Neural crest cell (in vitro differentiated cells): ENCODE results near the gene HCN3. TPM values are rescaled to one million over a fixed set of nuclear protein-coding genes. Genes with fewer than 3 reads are reported as not detected.
"Not testable (repeated sequence)": the region's sequence is repeated elsewhere in the genome, so short reads cannot be mapped to it uniquely, and the experiment has no call there.

Experiments used
- DNase-seq: peaks from one replicate; pipeline ENCODE4 v3.0.0; 2021; ENCODE audit warnings: low read depth, mixed read lengths, low spot score
- H3K27ac Mint-ChIP-seq: one replicate; pipeline ENCODE4 v1.8.0; 2021; ENCODE audit warnings: mild to moderate bottlenecking, mixed read lengths; ENCODE audit not compliant: unreplicated experiment
- H3K27me3 Mint-ChIP-seq: 2 replicates; pipeline ENCODE4 v1.8.0; 2021; ENCODE audit warnings: low read depth, mild to moderate bottlenecking, mixed read lengths
- H3K36me3 Mint-ChIP-seq: 2 replicates; pipeline ENCODE4 v1.8.0; 2021; ENCODE audit warnings: low read depth, mild to moderate bottlenecking, mixed read lengths
- H3K4me1 Mint-ChIP-seq: 2 replicates; pipeline ENCODE4 v1.8.0; 2021; ENCODE audit warnings: mixed read lengths
- H3K4me3 Mint-ChIP-seq: one replicate; pipeline ENCODE4 v1.8.0; 2021; ENCODE audit warnings: mild to moderate bottlenecking, mixed read lengths
- H3K9me3 Mint-ChIP-seq: 2 replicates; pipeline ENCODE4 v1.8.0; 2021; ENCODE audit warnings: mixed read lengths
- CTCF ChIP-seq: fragments of 200-600 bp; sonication (generic); conservative IDR thresholded peaks from 2 replicates; pipeline ENCODE4 v1.5.0; 2021; ENCODE audit warnings: antibody characterized with exemption, mild to moderate bottlenecking
- total RNA-seq: library from RNA; stranded (reverse); gene quantifications from 2 replicates; pipeline ENCODE4 v1.2.1, GENCODE V29; 2021

The HCN3 gene
- total RNA-seq, 1 donor from 2014 or later: 20.8 TPM

- no peak overlapping the region for H3K27ac Mint-ChIP-seq
- peaks cover 35% of the 10 kb centered on the region for H3K4me1 Mint-ChIP-seq
- no peak for DNase-seq
- H3K36me3 Mint-ChIP-seq: no peaks in the 10 kb centered on the region
- H3K9me3 Mint-ChIP-seq: no peaks in the 10 kb centered on the region
- peak overlapping the region; percentile 89 for H3K4me3 Mint-ChIP-seq
- no peak for TF ChIP-seq CTCF
- peaks cover 11% of the 10 kb centered on the region for H3K27me3 Mint-ChIP-seq
These were observed 48.3 kb downstream of the HCN3 start for GRCh38 chr1:155325603-155325893.

GRCh38 chr1:155326020-155326526 is 48.8 kb downstream of the HCN3 start:
- H3K9me3 Mint-ChIP-seq: no peaks in the 10 kb centered on the region
- H3K4me3 Mint-ChIP-seq: peak overlapping the region; percentile 89
- peak overlapping the region; percentile 60 for H3K27ac Mint-ChIP-seq
- no peak for DNase-seq
- peaks cover 29% of the 10 kb centered on the region for H3K4me1 Mint-ChIP-seq
- H3K27me3 Mint-ChIP-seq: peaks cover 9% of the 10 kb centered on the region
- TF ChIP-seq CTCF: no peak
- H3K36me3 Mint-ChIP-seq: peaks cover 5% of the 10 kb centered on the region

DNA sequence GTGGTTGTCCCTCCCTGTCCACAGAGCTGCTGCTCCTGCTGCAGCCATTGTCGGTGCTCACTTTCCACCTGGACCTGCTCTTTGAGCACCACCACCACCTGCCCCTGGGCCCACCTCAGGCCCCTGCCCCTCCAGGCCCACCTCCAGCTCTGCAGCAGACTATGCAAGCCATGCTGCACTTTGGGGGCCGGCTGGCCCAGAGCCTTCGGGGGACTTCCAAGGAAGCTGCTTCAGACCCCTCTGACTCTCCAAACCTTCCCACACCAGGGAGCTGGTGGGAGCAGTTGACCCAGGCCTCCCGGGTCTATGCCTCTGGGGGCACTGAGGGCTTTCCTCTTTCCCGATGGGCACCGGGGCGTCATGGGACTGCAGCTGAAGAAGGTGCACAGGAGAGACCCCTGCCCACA is 49.4 kb downstream of the HCN3 start:
- Mint-ChIP-seq H3K27ac (no peak overlapping the region), H3K4me1 (peaks cover 24% of the 10 kb centered on the region), H3K27me3 (peaks cover 6% of the 10 kb centered on the region), H3K4me3 (peak overlapping the region; percentile 89), H3K9me3 (no peaks in the 10 kb centered on the region), H3K36me3 (peaks cover 7% of the 10 kb centered on the region)
- TF ChIP-seq CTCF: no peak
- DNase-seq: no peak

- Mint-ChIP-seq H3K27me3 (peaks cover 6% of the 10 kb centered on the region), H3K36me3 (peaks cover 7% of the 10 kb centered on the region), H3K4me1 (peaks cover 13% of the 10 kb centered on the region), H3K27ac (no peak overlapping the region), H3K4me3 (peak overlapping the region; percentile 80), H3K9me3 (no peaks in the 10 kb centered on the region)
- DNase-seq: no peak
- no peak for TF ChIP-seq CTCF
These were observed 50.7 kb downstream of the HCN3 start for GRCh38 chr1:155327981-155328380.

- DNase-seq, H3K9me3 Mint-ChIP-seq, H3K27ac Mint-ChIP-seq, H3K27me3 Mint-ChIP-seq, H3K36me3 Mint-ChIP-seq: not testable (repeated sequence)
- peaks cover 13% of the 10 kb centered on the region for H3K4me1 Mint-ChIP-seq
- peak overlapping the region; percentile 65 for H3K4me3 Mint-ChIP-seq
These were observed 51.6 kb downstream of the HCN3 start for GRCh38 chr1:155328856-155329255.

DNA sequence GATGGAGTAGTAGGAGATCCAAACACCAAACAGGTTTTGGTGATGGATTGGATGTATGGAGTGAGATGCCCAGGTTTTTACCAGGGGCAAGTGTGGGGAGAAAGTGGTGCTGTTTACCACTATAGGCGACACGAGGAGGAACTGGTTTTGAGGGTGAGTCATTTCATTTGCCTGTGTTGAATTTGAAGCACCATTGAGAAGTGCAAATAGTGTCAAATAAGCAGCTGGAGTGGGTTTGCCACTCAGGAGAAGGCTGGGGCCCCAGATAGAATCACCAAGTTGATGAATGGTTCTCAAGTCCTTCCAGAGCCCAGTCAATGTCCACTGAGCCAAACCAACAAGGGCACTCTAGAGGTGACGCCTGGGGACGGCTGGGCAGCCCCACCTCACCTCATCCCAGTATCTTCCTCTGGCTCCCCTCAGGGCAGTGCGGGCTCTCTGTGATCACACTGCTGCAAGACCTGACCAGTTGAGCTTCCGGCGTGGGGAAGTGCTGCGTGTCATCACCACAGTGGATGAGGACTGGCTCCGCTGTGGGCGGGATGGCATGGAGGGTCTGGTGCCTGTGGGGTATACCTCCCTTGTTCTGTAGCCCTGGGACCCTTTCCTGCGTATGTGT is 52.8 kb downstream of the HCN3 start:
- no peak for DNase-seq
- Mint-ChIP-seq H3K36me3 (peaks cover 9% of the 10 kb centered on the region), H3K9me3 (no peaks in the 10 kb centered on the region), H3K27ac (no peak overlapping the region), H3K4me3 (no peak overlapping the region), H3K4me1 (peaks cover 13% of the 10 kb centered on the region), H3K27me3 (peaks cover 4% of the 10 kb centered on the region)
- TF ChIP-seq CTCF: no peak
